Raji (cell line): ENCODE results near the gene YIPF3.

Experiments used
- POLR2A ChIP-seq: IDR thresholded peaks from 2 replicates; pipeline ENCODE4 v1.6.1; 2011; ENCODE audit warnings: low read depth, low read length, control low read depth; ENCODE audit not compliant: insufficient read depth

YIPF3 gene

DNA sequence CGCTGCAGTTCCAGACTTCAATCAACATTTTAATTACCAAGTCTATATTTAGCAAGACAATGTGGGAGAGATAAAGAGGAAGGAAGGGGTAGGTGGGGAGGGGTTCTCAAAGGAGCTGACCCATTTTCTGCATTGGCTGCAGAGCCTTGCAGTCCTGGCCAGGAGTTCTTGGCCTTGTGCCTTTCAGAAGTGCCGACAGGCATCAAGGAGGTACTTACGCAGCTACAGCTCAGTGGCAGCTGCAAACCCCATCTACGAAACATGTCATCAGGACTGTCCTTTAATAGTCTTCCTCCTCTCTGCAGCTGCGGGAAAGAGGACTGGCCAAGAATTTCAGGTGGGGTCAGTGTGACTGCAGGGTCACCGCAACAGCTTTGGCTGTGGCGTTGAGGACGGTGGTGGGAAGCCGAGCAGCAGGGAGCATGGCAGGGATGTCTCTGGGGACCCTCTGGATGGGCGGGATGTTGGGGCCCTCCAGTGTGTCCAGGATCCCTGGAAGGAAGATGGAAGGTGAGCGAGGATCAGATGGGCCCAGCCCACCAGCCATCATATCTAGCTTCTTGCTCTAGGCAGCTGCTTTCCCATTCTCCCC is 4.8 kb downstream of the YIPF3 start:
- no peak for TF ChIP-seq POLR2A

DNA sequence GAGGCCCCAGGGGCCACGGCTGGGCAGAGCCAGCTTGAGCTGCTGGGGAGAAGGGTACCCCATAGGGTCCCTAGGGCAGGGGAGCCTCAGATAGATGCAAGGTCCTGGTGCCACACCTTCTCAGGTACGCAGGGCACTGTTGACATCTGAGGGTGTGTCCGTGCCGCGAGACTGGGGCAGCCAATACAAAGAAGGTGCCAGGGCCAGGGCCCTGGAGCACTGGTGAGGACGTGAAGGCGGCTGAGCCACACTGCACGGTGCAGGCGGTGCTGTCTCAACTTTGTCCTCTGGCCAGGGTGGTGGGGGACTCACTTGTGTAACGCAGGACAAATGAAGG is 5.9 kb downstream of the YIPF3 start:
- TF ChIP-seq POLR2A: no peak

GRCh38 chr6:43509984-43510826 is 6.5 kb downstream of the YIPF3 start, which contains the start of gene LRRC73:
TSS of gene LRRC73 (minus strand) at chr6:43510346. CDS start at chr6:43509785, 561 bp downstream.
- no peak for TF ChIP-seq POLR2A

DNA sequence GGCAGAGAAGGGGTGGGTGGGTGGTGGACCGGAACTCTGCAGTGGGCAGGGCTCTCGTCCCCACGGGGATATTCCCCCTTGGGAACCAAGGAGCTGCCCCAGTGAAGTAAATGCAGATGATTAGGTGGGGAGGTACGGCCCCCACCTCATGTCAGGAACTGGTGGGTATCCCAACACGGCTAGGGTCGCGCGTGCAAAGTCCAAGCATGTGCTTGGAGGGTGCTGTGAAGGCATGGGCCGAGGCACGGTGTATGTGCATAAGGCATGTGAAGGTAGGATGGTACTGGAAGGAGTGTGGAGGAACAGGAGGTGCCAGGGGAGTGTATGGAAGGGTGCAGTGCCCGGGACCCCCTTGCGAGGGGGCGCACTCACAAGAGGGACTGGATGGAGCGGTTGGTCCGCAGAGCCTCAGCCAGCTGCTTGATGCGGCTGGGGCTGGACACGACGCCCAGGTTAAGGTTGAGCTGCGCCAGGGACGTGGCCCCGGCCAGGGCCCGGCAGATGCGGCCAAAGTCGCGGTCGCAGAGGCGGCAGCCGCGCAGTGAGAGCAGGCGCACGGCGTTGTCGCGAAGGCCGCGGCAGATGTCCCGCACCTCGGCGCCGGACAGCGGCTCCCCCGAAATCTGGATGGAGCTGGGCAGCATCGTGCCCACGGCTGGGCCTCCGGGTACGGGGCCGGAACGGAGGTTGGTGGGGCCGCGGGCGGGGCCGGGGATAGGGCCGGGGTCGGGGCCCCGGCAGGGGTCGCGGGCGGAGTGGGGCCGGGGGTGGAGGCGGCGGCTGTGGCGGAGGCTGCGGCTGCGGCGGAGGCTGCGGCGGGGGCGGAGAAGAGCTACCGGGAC is 7.4 kb downstream of the YIPF3 start:
- TF ChIP-seq POLR2A: no peak

DNA sequence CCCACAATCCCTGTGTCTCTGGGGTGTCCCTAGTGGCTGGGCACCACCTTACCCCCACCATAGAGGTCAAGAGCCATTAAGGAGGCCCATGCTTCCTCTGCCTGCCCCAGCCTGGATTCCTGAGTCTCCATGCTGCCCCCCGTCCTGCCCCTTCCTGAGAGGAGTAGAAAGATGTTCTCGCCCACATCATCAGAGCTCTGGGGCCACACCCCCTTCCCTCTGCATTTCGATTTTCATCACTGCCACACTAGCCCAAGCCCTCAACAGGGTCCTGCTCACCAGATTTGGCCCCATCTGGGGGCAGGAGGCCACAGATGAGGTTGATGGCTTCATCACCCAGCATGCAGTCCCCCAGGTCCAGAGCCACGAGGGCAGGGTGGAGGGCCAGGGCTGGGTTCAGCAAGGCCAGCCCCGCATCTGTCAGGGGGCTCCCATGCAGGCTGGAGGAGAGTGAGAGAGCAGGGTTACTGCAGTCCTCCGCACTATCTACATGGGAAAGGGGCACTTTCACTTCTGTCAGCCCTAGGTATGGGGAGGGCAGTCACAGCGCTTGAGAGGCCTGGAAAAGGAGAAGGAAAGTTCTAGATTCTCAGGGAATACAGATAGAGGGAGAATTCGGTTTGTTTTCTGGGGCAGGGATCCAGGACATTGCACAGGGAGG is 8.1 kb downstream of the YIPF3 start:
- TF ChIP-seq POLR2A: no peak

DNA sequence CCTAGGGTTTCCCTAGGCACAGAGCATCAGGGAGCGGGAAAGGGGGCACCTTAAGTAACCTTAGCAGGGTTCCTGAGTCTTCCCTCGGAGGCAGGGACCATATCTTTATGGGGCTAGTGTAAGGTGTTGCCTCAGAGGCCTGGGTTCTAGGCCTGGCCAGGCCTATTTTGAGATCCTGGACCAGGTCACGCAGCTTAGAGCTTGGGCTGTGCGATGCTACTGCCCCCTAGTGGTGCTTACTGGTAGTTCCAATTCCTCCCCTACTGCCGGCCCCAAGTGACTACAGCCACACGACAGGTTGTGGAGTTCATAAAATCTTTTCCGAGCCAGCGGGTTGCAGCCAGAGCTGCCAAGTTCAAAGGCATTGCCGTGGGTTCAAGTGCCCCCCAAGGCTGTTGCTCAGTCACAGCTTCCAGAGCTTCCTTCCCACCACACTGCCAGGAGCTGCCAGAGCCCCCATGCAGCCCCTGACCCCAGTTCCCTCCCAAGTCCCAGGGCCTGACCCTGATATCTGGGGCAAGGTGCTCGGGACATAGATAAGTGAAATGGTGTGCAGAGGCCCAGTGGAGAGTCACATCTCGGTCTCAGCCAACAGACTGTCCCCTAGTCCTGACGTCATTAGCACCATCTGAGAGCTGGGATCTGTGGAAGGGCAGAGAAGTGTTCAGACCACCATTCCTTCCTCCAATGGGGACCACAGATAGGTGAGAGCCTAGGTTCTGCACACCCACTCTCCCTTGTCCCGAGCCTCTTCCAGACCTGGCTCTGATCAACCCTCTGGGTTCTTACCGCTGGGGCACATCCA is 9.9 kb downstream of the YIPF3 start:
- TF ChIP-seq POLR2A: no peak

DNA sequence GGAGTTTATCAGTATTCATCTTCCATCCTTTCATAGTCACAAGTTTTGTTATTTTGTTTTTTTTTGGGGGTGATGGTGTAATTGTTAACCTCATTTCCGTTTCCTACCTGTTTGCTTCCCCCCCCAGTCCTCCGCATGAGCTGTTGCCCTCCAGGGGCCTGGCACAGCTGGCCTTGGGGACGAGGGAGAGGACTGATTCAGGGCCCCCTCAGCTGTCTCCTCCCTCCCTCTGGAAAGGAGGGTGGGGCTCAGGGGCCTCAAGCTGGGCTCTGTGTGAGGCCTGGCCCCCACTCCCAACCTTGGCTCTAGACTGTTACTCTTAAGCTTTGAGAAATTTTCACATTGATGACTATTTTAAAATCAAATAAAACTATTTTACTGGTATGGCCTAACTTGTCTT is 10.6 kb downstream of the YIPF3 start:
- no peak for TF ChIP-seq POLR2A

DNA sequence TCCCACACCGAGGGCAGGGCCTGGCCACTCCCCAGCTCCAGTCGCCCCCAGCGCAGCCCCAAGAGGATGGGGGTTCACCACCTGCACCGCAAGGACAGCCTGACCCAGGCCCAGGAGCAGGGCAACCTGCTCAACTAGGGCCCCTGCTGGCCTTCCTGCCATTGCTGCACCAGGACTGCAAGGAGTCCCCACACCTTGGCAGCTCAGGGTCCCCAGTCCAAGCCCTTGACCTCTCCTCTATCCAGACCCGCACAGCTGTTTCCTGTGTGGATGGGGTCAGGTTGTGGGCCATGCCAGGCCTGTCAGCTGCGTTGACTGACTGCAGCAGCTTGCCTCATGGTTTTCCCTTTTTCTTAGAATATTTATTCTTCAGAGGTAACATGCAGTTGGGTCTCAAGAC is 11.0 kb downstream of the YIPF3 start:
- TF ChIP-seq POLR2A: no peak

GRCh38 chr6:43504756-43505593 is 11.8 kb downstream of the YIPF3 start:
- no peak for TF ChIP-seq POLR2A

GRCh38 chr6:43503443-43503842 is 13.3 kb downstream of the YIPF3 start:
- no peak for TF ChIP-seq POLR2A

- no peak for TF ChIP-seq POLR2A
Measured at GRCh38 chr6:43502666-43503065, 14.1 kb downstream of the YIPF3 start.

- TF ChIP-seq POLR2A: no peak
Measured at GRCh38 chr6:43500921-43501320, 15.8 kb downstream of the YIPF3 start.

DNA sequence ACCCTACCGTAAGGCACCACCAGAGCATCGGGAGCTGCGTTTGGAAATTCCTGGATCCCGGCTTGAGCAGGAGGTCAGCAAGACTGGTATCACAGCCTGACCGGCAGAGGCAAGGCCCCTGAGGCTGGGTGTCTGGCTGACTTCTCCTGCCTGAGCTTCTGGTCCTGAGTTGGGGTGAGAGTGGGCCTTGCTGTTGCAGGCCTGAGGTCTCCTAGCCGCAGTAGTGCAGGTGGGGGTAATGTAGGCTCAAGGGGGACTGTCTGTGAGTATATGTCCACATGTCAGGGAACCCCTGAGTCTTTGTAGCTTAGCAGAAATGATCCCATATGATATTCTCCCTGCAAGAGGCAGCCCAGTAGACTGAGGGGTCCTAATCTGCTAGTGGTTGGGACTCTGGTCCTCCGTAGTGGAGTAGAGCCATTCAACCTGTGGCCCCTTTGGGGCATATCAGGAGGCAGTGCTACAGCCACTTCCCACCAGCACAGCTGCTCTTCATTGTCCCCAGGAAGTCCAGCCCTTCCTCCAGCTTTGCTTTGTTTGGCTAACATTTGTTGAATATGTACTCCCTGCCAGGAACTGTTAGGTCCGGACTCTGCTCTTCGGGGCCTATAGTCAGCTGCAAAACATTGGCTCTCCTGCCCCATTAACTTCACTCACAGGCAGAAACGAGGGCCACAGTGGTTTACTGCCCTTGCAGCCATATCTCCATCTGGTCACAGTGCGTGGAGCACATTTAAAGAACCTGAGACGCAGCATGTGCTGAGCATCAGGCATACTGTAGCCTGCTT is 17.5 kb downstream of the YIPF3 start:
- no peak for TF ChIP-seq POLR2A
